ENCODE measurements around the gene SPSB1. TPM values are rescaled to one million over a fixed set of nuclear protein-coding genes. Genes with fewer than 3 reads are reported as not detected.

SPSB1 gene
- polyA plus RNA-seq, 1 donor (not counting 4 experiments of a cell fraction or from before 2014, with no cell fraction given), result 19.8 TPM

GRCh38 chr1:9309080-9309479 is 16.4 kb downstream of the SPSB1 start:
- no peak overlapping the region for H3K27ac ChIP-seq (ENCODE audit: control insufficient read depth, insufficient read depth, low read length)
- no peaks in the 10 kb centered on the region for H3K9me1 ChIP-seq (ENCODE audit: control insufficient read depth, extremely low read depth, insufficient read depth, low read length)
- peaks cover 10% of the 10 kb centered on the region for H4K20me1 ChIP-seq (ENCODE audit: control insufficient read depth, extremely low read depth, insufficient read depth, low read length)
- dilution Hi-C loops (cut with MboI; ENCODE audit: extremely low pct_ligation_motif_present, low sequenced_read_pairs), result no loop called here
- no peak overlapping the region for H2AFZ ChIP-seq (ENCODE audit: control insufficient read depth, low read length)
- no peaks in the 10 kb centered on the region for H3K27me3 ChIP-seq (ENCODE audit: control insufficient read depth, extremely low read depth, insufficient read depth, low read length)
- H3K9me3 ChIP-seq (ENCODE audit: control insufficient read depth, low read depth, low read length), result no peaks in the 10 kb centered on the region
- H3K9ac ChIP-seq (ENCODE audit: control insufficient read depth, extremely low read depth, insufficient read depth, low read length), result no peak overlapping the region
- FAIRE-seq, result no peak
- peaks cover 83% of the 10 kb centered on the region for H3K79me2 ChIP-seq (ENCODE audit: control insufficient read depth, insufficient read depth, low read length)
- TF ChIP-seq EZH2 (IDR thresholded peaks at IDR 0.05; ENCODE audit: low read length) (no peak), CTCF (optimal IDR thresholded peaks at IDR 0.05 in 1 of 3, IDR thresholded peaks at IDR 0.05 in 1 of 3, conservative IDR thresholded peaks at IDR 0.05 in 1 of 3; ENCODE audit: extremely low read depth in 1 of 3, insufficient read depth in 2 of 3, low read length in 3 of 3) (no peak)
- DNase-seq (ENCODE audit: low read depth, low spot score), result no peak
- H3K4me3 ChIP-seq (ENCODE audit: control insufficient read depth in 2 of 3, extremely low read depth in 1 of 3, insufficient read depth in 2 of 3, low read depth in 1 of 3, low read length in 3 of 3), result no peak overlapping the region
- H3K4me1 ChIP-seq (ENCODE audit: control insufficient read depth, extremely low read depth, insufficient read depth, low read length), result no peaks in the 10 kb centered on the region
- peaks cover 4 to 13% of the 10 kb centered on the region in 2 experiments for H3K36me3 ChIP-seq (ENCODE audit: control insufficient read depth in 2 of 2, extremely low read depth in 1 of 2, insufficient read depth in 2 of 2, low read length in 2 of 2)
- H3K4me2 ChIP-seq (ENCODE audit: control insufficient read depth, extremely low read depth, insufficient read depth, low read depth, low read length), result no peak overlapping the region

GRCh38 chr1:9309991-9310390 is 17.3 kb downstream of the SPSB1 start:
- dilution Hi-C loops (cut with MboI; ENCODE audit: extremely low pct_ligation_motif_present, low sequenced_read_pairs), result no loop called here
- peaks cover 8% of the 10 kb centered on the region for H4K20me1 ChIP-seq (ENCODE audit: control insufficient read depth, extremely low read depth, insufficient read depth, low read length)

More at GRCh38 chr1:9309991-9310390, 17.3 kb downstream of the SPSB1 start:
- H3K27me3 ChIP-seq (ENCODE audit: control insufficient read depth, extremely low read depth, insufficient read depth, low read length), result no peaks in the 10 kb centered on the region
- H3K27ac ChIP-seq (ENCODE audit: control insufficient read depth, insufficient read depth, low read length), result no peak overlapping the region
- no peaks in the 10 kb centered on the region for H3K9me3 ChIP-seq (ENCODE audit: control insufficient read depth, low read depth, low read length)
- TF ChIP-seq EZH2 (IDR thresholded peaks at IDR 0.05; ENCODE audit: low read length) (no peak), CTCF (optimal IDR thresholded peaks at IDR 0.05 in 1 of 3, IDR thresholded peaks at IDR 0.05 in 1 of 3, conservative IDR thresholded peaks at IDR 0.05 in 1 of 3; ENCODE audit: extremely low read depth in 1 of 3, insufficient read depth in 2 of 3, low read length in 3 of 3) (no peak)
- no peak overlapping the region for H2AFZ ChIP-seq (ENCODE audit: control insufficient read depth, low read length)
- no peak overlapping the region for H3K4me3 ChIP-seq (ENCODE audit: control insufficient read depth in 2 of 3, extremely low read depth in 1 of 3, insufficient read depth in 2 of 3, low read depth in 1 of 3, low read length in 3 of 3)
- no peaks in the 10 kb centered on the region for H3K9me1 ChIP-seq (ENCODE audit: control insufficient read depth, extremely low read depth, insufficient read depth, low read length)
- H3K36me3 ChIP-seq (ENCODE audit: control insufficient read depth in 2 of 2, extremely low read depth in 1 of 2, insufficient read depth in 2 of 2, low read length in 2 of 2), result peaks cover 6 to 18% of the 10 kb centered on the region in 2 experiments
- FAIRE-seq (no peak), DNase-seq (ENCODE audit: low read depth, low spot score) (no peak)
- H3K4me1 ChIP-seq (ENCODE audit: control insufficient read depth, extremely low read depth, insufficient read depth, low read length), result no peaks in the 10 kb centered on the region
- H3K9ac ChIP-seq (ENCODE audit: control insufficient read depth, extremely low read depth, insufficient read depth, low read length), result no peak overlapping the region
- peaks cover 77% of the 10 kb centered on the region for H3K79me2 ChIP-seq (ENCODE audit: control insufficient read depth, insufficient read depth, low read length)
- no peak overlapping the region for H3K4me2 ChIP-seq (ENCODE audit: control insufficient read depth, extremely low read depth, insufficient read depth, low read depth, low read length)

Data from keratinocyte (primary cell).